Stimulated activated CD8-positive, alpha-beta memory T cell treated with anti-CD3 and anti-CD28 coated beads, Interleukin-4, amount 100 ng/mL, for 4 hours (primary cell): ENCODE data around the gene CADPS.

Source experiments
- DNase-seq, 2 donors: peaks; one replicate each; pipeline ENCODE4 v3.0.0-alpha.2; 2020; ENCODE audit warnings: low read depth in 2 of 2, low spot score in 1 of 2

Gene CADPS

GRCh38 chr3:62453448-62453847 is 421.8 kb downstream of the CADPS start:
- no peak for DNase-seq

DNA sequence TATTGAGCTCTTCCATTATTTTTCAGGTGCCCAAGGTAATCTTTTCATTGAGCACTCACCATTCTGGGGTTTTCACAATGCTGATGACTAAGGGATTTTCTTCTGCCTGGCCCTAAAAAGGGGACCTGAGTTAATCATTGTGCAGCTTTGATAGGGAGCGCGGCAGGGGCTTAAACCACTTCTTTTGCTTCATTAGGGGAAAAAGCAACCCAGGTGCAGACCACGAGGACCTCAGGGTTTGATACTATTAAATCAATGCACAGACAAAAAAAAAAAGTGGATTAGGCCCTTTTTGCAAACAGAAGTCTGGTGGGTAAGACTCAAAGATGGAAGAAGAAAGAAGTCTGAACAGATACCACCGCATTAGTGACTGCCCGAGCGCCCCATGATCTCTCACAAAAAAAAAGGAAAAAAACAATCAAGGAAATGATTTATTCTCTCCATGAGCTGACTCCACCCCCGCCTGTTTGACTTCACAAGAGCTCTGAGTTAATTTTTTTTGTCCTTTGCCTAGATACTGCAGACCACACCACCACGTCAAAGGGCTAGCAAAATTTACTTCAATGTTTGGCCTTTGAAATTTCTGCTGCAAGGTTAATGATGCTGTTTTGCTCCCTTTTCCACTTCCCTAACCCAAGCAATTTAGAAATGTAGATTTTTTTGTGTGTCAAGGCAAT is 423.9 kb downstream of the CADPS start:
- no peak for DNase-seq

GRCh38 chr3:62446337-62446940 is 428.8 kb downstream of the CADPS start:
- DNase-seq: no peak

GRCh38 chr3:62445275-62445674 is 429.9 kb downstream of the CADPS start:
- DNase-seq: no peak

DNA sequence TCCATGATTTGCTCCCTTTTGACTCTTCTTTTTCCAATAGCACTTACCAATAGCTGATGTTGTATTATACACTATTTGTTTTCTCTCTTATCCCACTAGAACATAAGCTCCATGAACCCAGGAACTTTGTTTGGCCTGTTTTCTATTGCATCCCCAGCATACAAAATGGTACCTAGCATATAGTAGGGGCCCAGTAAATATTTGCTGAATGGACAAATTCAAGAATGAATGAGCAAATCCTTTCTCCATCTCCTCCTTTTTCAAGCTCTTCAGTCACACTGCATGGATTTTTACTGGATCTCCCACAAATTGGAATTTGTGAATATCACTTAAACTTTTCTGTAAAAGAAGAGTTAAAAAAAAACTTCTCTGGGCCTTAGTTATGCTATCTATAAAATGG is 435.2 kb downstream of the CADPS start:
- no peak for DNase-seq

GRCh38 chr3:62439176-62439813 is 435.9 kb downstream of the CADPS start:
- DNase-seq: no peak

- DNase-seq: no peak
Measured at GRCh38 chr3:62436785-62437184, 438.4 kb downstream of the CADPS start.

- no peak for DNase-seq
Measured at GRCh38 chr3:62433396-62433795, 441.8 kb downstream of the CADPS start.

DNA sequence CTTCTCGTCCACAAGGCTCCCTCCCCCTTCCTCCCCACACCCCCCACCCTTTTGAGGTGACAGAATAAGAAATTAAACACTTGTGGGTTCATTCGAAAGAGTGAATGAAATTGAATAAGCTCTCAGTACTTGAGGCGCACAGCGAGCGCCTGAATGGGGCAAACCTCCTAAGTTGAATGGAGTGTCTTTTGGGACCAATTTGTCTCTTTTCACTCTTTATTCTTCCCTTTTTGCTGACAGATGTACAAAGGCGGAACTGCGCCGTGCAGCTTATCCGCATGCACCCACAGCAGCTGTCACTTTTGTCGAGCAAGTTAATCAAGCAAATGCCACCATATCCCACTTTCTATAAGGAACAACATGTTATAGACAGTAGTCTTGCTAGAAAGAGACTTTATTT is 454.0 kb downstream of the CADPS start:
- no peak for DNase-seq

DNA sequence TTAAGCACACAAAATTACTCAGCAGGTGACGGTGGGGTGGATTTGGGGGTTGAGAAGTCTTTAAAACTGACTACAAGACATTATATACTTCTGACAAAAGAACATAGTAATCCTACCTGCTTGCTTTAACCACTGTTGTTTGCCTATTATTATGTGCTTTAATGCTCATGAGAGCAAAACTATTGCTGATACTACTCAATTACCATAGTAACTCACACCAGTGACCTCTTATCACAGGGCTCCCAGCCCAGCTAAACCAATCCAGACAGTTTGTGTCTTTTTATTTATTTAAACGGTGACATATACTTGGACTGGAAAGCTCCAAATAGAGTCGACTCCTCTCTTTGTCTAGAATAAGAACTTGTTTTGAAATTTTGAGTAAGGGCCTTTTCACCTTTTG is 459.1 kb downstream of the CADPS start:
- no peak for DNase-seq

DNA sequence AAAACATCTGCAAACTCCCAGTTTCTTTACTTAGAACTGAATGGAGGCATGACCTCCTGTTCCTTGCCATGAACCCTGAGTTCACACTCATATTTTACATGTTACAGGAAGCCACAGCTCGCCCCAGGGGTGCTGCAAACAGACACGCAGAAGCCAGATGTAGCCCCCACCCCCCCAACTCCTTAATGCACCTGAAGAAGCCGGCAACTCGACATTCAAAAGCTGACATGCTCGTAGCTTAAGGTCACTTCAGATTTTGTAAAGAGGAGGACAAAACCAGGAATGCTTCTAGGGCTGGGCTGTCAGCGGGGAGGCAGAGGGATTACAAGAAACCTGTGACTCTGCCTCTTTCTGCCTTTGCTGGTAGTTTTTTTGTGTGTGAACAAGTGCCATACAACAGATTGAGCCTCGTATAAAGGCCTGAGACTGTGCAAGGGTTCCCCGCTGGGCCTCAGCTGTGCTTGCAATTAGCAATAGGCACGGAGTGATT is 459.9 kb downstream of the CADPS start:
- no peak for DNase-seq

GRCh38 chr3:62414786-62415185 is 460.4 kb downstream of the CADPS start:
- no peak for DNase-seq

DNA sequence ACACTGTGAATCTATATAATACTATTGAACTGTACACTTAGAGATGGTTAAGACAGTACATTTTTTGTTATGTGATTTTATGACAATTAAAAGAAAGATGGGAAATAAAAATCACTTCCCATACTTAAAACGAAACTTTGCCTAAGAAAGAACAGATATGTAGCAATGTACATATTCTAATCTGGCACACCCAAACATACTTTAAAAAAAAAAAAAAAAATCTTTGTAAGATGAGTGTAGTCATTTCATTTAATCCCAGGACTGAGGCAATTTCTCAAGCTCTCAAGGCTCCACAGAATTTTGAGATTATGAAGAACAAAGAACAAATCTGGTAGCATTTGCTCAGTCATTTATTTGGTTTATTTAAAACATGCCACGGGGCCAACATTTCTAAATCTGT is 461.5 kb downstream of the CADPS start:
- no peak for DNase-seq

- no peak for DNase-seq
Measured at GRCh38 chr3:62406945-62407344, 468.3 kb downstream of the CADPS start.

GRCh38 chr3:62405566-62405965 is 469.6 kb downstream of the CADPS start:
- no peak for DNase-seq

- DNase-seq: no peak
Measured at GRCh38 chr3:62405135-62405534, 470.1 kb downstream of the CADPS start.

DNA sequence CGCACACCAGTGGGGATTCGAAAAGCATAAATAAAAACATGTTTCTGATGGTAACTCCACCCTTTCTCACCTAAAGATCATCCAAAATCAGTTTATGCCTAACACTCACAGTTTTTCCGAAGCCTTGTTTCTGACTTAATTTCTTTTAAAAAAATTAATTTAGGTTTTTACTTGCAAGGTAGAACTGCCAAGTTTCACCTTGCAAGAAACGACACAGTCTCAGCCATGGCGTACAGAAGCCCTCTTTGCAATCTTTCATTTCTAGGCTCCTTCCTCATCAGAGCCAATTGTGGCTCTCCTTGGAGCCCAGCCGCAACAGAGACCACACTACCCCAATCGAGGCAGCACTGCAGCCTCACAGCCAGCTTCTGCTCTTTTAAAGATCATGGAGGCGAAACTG is 470.9 kb downstream of the CADPS start:
- no peak for DNase-seq

DNA sequence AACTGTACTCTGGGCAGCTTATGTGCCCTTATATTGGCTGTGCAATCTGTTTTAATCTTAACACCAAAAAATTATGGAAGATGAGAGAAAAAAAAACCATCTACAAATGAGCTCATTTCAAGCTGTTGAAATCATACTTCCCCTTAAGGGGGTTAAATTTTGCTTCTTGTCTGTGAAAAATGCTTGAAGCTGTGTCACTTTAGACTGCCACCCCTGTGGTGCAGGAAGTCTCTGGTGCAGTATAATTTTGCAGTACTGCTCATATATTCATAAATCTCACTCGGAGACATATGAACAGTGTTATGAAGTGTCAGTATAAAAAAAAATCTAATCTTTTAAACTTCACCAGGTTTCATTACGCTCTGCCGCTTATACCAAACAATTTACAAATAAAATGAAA is 471.5 kb downstream of the CADPS start:
- DNase-seq: no peak

DNA sequence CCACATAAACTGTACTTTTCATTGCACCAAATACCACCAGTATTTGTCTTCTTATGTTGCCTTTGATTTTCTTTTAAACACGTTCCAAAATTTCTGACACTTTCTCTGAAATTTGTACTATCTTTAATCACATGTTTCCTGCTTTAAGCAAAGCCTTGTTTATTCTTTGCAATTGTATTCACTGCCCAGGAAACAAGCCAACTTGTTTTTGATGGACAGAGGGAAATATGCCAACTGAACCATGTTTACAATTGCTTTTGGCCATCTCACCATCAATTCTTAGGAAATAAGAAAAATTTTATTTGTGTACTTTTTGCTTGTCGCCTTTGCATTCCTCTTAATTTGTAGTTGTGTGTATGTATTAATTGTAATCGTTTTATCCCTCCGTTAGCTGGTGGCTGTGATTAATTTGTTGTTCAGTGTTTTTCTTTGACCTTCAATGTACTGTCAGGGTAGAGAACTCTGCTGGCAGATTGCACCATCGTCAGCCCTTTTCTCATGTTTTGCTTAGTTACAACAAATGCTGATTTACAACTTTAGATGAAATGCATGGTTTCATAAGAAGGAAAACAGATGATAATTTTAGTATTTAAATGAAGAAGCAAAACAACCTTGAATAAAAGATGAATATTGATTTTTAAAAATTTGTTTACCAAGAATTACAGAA is 482.5 kb downstream of the CADPS start:
- no peak for DNase-seq

DNA sequence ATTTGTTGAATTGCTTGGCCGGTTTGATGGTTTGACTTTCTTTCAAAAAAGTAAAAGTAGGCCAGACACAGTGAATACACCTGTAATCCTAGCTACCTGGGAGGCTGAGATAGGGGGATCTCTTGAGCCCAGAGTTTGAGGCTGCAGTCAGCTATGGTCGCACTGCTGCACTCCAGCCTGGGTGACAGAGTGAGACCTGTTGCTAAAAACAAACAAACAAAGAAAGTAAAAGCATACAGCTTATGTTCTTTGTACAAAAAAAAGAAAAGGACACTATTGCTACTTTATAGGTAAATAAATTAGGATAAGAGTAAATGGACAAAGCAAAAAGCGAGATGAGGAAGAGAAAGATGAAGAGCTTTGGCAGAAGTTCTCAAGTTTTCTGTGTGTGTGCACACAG is 488.0 kb downstream of the CADPS start:
- DNase-seq: no peak

DNA sequence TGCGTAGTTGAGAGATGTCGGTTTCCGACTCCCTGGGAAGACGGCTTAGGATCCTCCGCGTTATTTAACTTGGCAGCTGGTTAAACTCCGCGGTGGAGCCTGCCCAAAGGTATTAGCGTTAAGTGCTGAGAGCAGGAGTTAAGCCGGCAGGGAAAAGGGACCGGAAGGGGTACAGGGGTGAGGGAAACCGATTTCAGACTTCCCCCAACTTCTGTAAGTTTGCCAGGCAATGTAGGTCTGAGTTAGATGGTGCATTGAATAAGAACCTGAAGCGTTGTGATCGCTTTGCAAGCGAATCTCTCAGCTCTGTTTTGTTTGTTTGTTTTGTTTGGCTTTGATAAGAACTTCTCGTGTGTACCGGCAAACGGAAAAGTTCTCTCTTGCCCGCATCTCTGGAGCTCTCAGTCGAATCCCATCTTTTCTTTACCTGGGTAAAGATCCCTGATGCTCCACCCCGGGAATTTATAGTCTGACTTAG is 495.9 kb downstream of the CADPS start:
- DNase-seq: no peak

DNA sequence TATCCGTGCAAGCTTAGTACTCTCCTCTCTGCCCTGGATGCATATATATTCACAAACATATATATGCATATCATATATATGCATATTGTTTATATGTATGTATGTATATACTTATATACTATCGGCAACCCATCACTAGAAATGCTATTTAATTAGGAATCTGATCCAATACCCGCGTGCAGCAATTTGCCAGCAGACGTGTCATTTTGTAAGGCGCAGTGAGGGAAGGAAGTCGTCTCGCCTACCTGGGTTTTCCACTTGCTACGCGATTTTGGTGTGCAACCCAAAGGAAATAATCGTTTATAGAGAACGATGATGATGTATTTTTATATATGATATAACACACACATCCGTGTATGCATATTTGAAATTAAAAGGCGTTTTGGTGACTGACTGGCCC is 496.3 kb downstream of the CADPS start:
- DNase-seq: no peak
